Thoracic aorta (tissue), 2 donors: ENCODE results near the gene POU3F1. TPM values are rescaled to one million over a fixed set of nuclear protein-coding genes. Genes with fewer than 3 reads are reported as not detected.

Experiments used
- ATAC-seq: fragments of 150-250 bp; one replicate; pipeline ENCODE4 v1.8.0; 2017; ENCODE audit warnings: low read depth; ENCODE audit not compliant: insufficient number of reproducible peaks, low FRiP score
- DNase-seq: peaks from one replicate; pipeline ENCODE4 v3.0.0-alpha.2; 2020; ENCODE audit warnings: low spot score
- H3K27ac ChIP-seq, 2 donors: fragments of 200-600 bp; sonication (generic); 1 replicate in 1 of 2; 2 replicates in 1 of 2; pipeline ENCODE4 v1.5.1; 2016; ENCODE audit warnings: mild to moderate bottlenecking in 2 of 2, moderate library complexity in 2 of 2
- H3K27me3 ChIP-seq: fragments of 200-600 bp; sonication (generic); replicated peaks from 2 replicates; pipeline ENCODE4 v1.6.0; 2016; ENCODE audit warnings: mild to moderate bottlenecking; ENCODE audit not compliant: insufficient read depth
- H3K36me3 ChIP-seq: fragments of 200-600 bp; sonication (generic); one replicate; pipeline ENCODE4 v1.5.1; 2016
- H3K4me1 ChIP-seq, 2 donors: fragments of 200-600 bp; sonication (generic); 1 replicate in 1 of 2; 2 replicates in 1 of 2; pipeline versions ENCODE4 v1.5.1 to v1.6.0; 2016; ENCODE audit warnings: low read depth in 2 of 2, mild to moderate bottlenecking in 1 of 2; ENCODE audit not compliant: control insufficient read depth in 1 of 2
- H3K4me3 ChIP-seq: fragments of 200-600 bp; sonication (generic); 2 replicates; pipeline ENCODE4 v1.5.1; 2016; ENCODE audit warnings: mild to moderate bottlenecking
- H3K9me3 ChIP-seq: fragments of 200-600 bp; sonication (generic); 2 replicates; pipeline ENCODE4 v1.5.1; 2016
- CTCF ChIP-seq: fragments of 200-600 bp; sonication (generic); IDR thresholded peaks from one replicate; pipeline ENCODE4 v1.5.1; 2019; ENCODE audit warnings: antibody characterized with exemption
- total RNA-seq, 2 donors: library from RNA; depleted of rRNA; stranded (reverse); fragments of >200 nt; gene quantifications; one replicate each; pipeline versions ENCODE4 v1.1.0 to v1.2.3, GENCODE V29; 2016

Gene POU3F1
- total RNA-seq, 2 donors from 2014 or later: not detected

- Histone ChIP-seq H3K27me3 (no peaks in the 10 kb centered on the region), H3K36me3 (no peaks in the 10 kb centered on the region), H3K27ac (no peak overlapping the region), H3K9me3 (no peaks in the 10 kb centered on the region), H3K4me1 (no peaks in the 10 kb centered on the region), H3K4me3 (no peak overlapping the region)
- ATAC-seq (no peak), DNase-seq (no peak)
- TF ChIP-seq CTCF: no peak
These were observed 21.8 kb upstream of the POU3F1 start for GRCh38 chr1:38068220-38068979.

DNA sequence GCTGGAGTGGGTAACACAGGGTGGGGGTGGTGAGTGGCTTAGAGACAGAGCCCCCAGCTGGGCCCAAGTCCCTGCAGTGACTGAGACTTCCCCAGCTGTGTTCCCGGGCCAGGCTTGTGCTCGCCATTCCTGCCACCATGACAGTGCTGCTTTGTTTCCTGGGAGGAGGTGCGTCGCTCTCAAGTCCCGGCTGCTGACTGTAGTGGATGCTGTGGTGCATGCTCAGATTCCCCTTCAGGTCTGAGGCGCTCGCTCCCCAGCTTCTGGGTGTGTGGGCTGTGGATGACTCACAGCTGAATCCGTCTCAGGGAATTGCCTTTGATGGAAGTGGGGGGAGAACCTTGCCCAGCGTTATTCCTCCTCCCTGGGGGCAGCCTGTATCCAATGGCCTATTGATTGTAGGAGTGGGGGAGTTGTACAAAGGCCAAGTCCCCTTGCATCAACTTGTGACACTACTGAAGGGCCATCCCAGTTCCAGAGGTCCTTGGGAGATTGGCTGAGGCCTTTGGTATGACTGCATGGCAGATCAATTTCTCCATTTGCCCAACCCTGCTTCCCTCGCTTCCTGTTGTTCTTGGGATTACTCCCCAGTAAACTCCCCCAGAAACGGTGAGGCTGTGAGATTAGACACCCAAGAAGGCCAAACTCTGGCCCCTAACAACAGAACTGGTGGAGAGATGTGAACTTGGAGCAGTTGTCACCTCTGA lies 17.8 kb upstream of the POU3F1 start:
- Histone ChIP-seq H3K4me3 (no peak overlapping the region), H3K9me3 (no peaks in the 10 kb centered on the region), H3K27ac (no peak overlapping the region), H3K4me1 (no peaks in the 10 kb centered on the region), H3K27me3 (no peaks in the 10 kb centered on the region), H3K36me3 (no peaks in the 10 kb centered on the region)
- no peak for DNase-seq
- no peak for ATAC-seq
- no peak for TF ChIP-seq CTCF

DNA sequence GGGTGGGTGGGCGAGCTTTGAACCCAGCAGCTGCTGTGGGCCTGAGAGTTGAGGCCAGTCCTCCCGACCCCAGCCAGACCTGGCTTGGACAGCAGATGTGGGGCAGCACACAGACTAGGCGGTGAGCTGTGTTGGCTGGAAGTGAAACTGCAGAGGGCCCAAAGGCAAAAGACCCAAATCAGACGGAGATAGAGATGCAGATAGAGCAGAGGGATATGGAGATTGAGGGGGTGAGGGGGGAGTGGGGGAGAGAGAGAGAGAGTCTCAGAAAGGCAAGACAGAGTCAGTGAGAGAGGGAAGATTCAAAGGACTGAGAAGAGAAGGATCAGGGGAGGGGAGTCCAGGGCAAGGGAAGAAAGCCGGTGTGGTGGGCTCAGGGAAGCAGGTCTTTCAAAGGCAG lies 17.0 kb upstream of the POU3F1 start:
- Histone ChIP-seq H3K27ac (no peak overlapping the region), H3K27me3 (no peaks in the 10 kb centered on the region), H3K9me3 (no peaks in the 10 kb centered on the region), H3K4me1 (no peaks in the 10 kb centered on the region), H3K4me3 (no peak overlapping the region), H3K36me3 (no peaks in the 10 kb centered on the region)
- DNase-seq: no peak
- no peak for TF ChIP-seq CTCF
- no peak for ATAC-seq

- H3K27ac ChIP-seq: no peak overlapping the region
- no peak for TF ChIP-seq CTCF
- no peaks in the 10 kb centered on the region for H3K36me3 ChIP-seq
- H3K27me3 ChIP-seq: no peaks in the 10 kb centered on the region
- DNase-seq (no peak), ATAC-seq (no peak)
- H3K9me3 ChIP-seq: no peaks in the 10 kb centered on the region
- no peaks in the 10 kb centered on the region for H3K4me1 ChIP-seq
- H3K4me3 ChIP-seq: no peak overlapping the region
These were observed 16.0 kb upstream of the POU3F1 start for GRCh38 chr1:38062361-38063288.

- Histone ChIP-seq H3K27ac (no peak overlapping the region), H3K36me3 (no peaks in the 10 kb centered on the region), H3K9me3 (no peaks in the 10 kb centered on the region), H3K27me3 (no peaks in the 10 kb centered on the region), H3K4me3 (no peak overlapping the region), H3K4me1 (no peaks in the 10 kb centered on the region)
- no peak for TF ChIP-seq CTCF
- ATAC-seq: no peak
- DNase-seq: no peak
These were observed 15.3 kb upstream of the POU3F1 start for GRCh38 chr1:38061883-38062328.
